SK-N-SH treated with all-trans-retinoic acid at 6 μM for 48 hours (cell line): ENCODE data around the gene LGR4.

Experiments used
- ATAC-seq: fragments of 200-7000 bp; cut with Tn5 transposase; 3 replicates; pipeline ENCODE4 v1.9.1; 2020; ENCODE audit warnings: mild to moderate bottlenecking, moderate library complexity
- ARNTL ChIP-seq: fragments of 450-650 bp; formaldehyde crosslinking; IDR thresholded peaks from 2 replicates; pipeline ENCODE4 v1.5.0; 2020; ENCODE audit warnings: low read depth, mild to moderate bottlenecking, moderate library complexity, borderline replicate concordance
- BACH2 ChIP-seq: fragments of 250-450 bp; sonication (Bioruptor Pico); IDR thresholded peaks from 2 replicates; pipeline ENCODE4 v1.9.0; 2021; ENCODE audit warnings: mild to moderate bottlenecking, borderline replicate concordance
- CREB5 ChIP-seq: fragments of 250-450 bp; sonication (Bioruptor Pico); IDR thresholded peaks from 2 replicates; pipeline ENCODE4 v1.5.1; 2020; ENCODE audit warnings: low read depth, mild to moderate bottlenecking, moderate library complexity
- CSDC2 ChIP-seq: fragments of 250-450 bp; sonication (Bioruptor Pico); IDR thresholded peaks from 2 replicates; pipeline ENCODE4 v1.5.0; 2020; ENCODE audit warnings: mild to moderate bottlenecking, moderate library complexity
- CSRNP3 ChIP-seq: fragments of 250-450 bp; sonication (Bioruptor Pico); IDR thresholded peaks from 2 replicates; pipeline ENCODE4 v1.5.1; 2021; ENCODE audit warnings: mild to moderate bottlenecking, moderate library complexity
- ESRRG ChIP-seq: fragments of 250-450 bp; sonication (Bioruptor Pico); IDR thresholded peaks from 2 replicates; pipeline ENCODE4 v1.6.1; 2021; ENCODE audit warnings: mild to moderate bottlenecking
- GLIS3 ChIP-seq: fragments of 250-450 bp; sonication (Bioruptor Pico); IDR thresholded peaks from 2 replicates; pipeline ENCODE4 v1.5.0; 2020; ENCODE audit warnings: mild to moderate bottlenecking, moderate library complexity
- OSR1 ChIP-seq: fragments of 250-450 bp; sonication (Bioruptor Pico); IDR thresholded peaks from 2 replicates; pipeline ENCODE4 v1.8.0; 2022; ENCODE audit warnings: moderate library complexity, mild to moderate bottlenecking, inconsistent platforms
- PPARA ChIP-seq: fragments of 250-450 bp; sonication (Bioruptor Pico); IDR thresholded peaks from 2 replicates; pipeline ENCODE4 v1.5.0; 2020; ENCODE audit warnings: mild to moderate bottlenecking, borderline replicate concordance
- RARB ChIP-seq: fragments of 250-450 bp; sonication (Bioruptor Pico); IDR thresholded peaks from 2 replicates; pipeline ENCODE4 v1.8.0; 2021; ENCODE audit warnings: mild to moderate bottlenecking, moderate library complexity
- SNAI2 ChIP-seq: fragments of 250-450 bp; sonication (Bioruptor Pico); IDR thresholded peaks from 2 replicates; pipeline ENCODE4 v1.5.0; 2020; ENCODE audit warnings: mild to moderate bottlenecking, moderate library complexity
- TCF4 ChIP-seq: fragments of 250-450 bp; sonication (Bioruptor Pico); IDR thresholded peaks from 2 replicates; pipeline ENCODE4 v1.8.0; 2021; ENCODE audit warnings: mild to moderate bottlenecking, moderate library complexity, borderline replicate concordance
- ZC3H10 ChIP-seq: fragments of 250-450 bp; sonication (Bioruptor Pico); IDR thresholded peaks from 2 replicates; pipeline ENCODE4 v1.5.1; 2021; ENCODE audit warnings: mild to moderate bottlenecking, moderate library complexity
- ZFP3 ChIP-seq: fragments of 250-450 bp; sonication (Bioruptor Pico); IDR thresholded peaks from 2 replicates; pipeline ENCODE4 v1.5.0; 2020; ENCODE audit warnings: mild to moderate bottlenecking, moderate library complexity
- ZFP30 ChIP-seq: fragments of 450-650 bp; formaldehyde crosslinking; IDR thresholded peaks from 2 replicates; pipeline ENCODE4 v1.5.0; 2022; ENCODE audit warnings: mild to moderate bottlenecking, moderate library complexity
- ZNF565 ChIP-seq: fragments of 450-650 bp; formaldehyde crosslinking; conservative IDR thresholded peaks from 2 replicates; pipeline ENCODE4 v1.5.0; 2020; ENCODE audit warnings: low read depth, mild to moderate bottlenecking, moderate library complexity
- ZNF70 ChIP-seq: fragments of 450-650 bp; formaldehyde crosslinking; IDR thresholded peaks from 2 replicates; pipeline ENCODE4 v1.5.0; 2020; ENCODE audit warnings: mild to moderate bottlenecking, moderate library complexity
- ZNF8 ChIP-seq: fragments of 450-650 bp; formaldehyde crosslinking; IDR thresholded peaks from 2 replicates; pipeline ENCODE4 v1.5.0; 2020; ENCODE audit warnings: mild to moderate bottlenecking, moderate library complexity
- TF ChIP-seq, protein P1 (sequence below): fragments of 250-450 bp; sonication (Bioruptor Pico); IDR thresholded peaks from 2 replicates; pipeline ENCODE4 v1.8.0; 2021; ENCODE audit warnings: low read depth, mild to moderate bottlenecking, moderate library complexity, borderline replicate concordance
- TF ChIP-seq, protein P2 (sequence below): fragments of 250-450 bp; sonication (Bioruptor Pico); IDR thresholded peaks from 2 replicates; pipeline ENCODE4 v1.5.0; 2020; ENCODE audit warnings: mild to moderate bottlenecking, moderate library complexity

Gene LGR4

GRCh38 chr11:27509908-27510307, 37.3 kb upstream of the LGR4 start:
- TF ChIP-seq ZC3H10 (CRISPR knock-in tag), result no peak
- TF ChIP-seq GLIS3 (CRISPR knock-in tag), result no peak
- no peak for TF ChIP-seq ZFP3
- TF ChIP-seq SNAI2 (CRISPR knock-in tag), result no peak

GRCh38 chr11:27507557-27508322, 35.1 kb upstream of the LGR4 start:
- ATAC-seq, result no peak
- no peak for TF ChIP-seq ZNF565 (CRISPR knock-in tag)
- TF ChIP-seq TCF4 (CRISPR knock-in tag), result no peak
- TF ChIP-seq ESRRG (CRISPR knock-in tag), result no peak
- TF ChIP-seq ZNF70 (CRISPR knock-in tag), result no peak
- no peak for TF ChIP-seq GLIS3 (CRISPR knock-in tag)
- TF ChIP-seq OSR1 (CRISPR knock-in tag), result no peak
- TF ChIP-seq PPARA (CRISPR knock-in tag), result no peak

More at GRCh38 chr11:27509908-27510307, 37.3 kb upstream of the LGR4 start:
- no peak for ATAC-seq

- TF ChIP-seq CREB5 (CRISPR knock-in tag) (no peak), ZNF8 (no peak), BACH2 (CRISPR knock-in tag) (no peak), ZNF565 (CRISPR knock-in tag) (no peak), CSDC2 (0 out of 2 replicates have a peak, but pooled peaks have one; percentile 22)
- ATAC-seq, result peak; percentile 96
Observed at GRCh38 chr11:27506200-27507182, 33.9 kb upstream of the LGR4 start, which contains the start of gene LIN7C. TSS of gene LIN7C (minus strand) at chr11:27506769. CDS start at chr11:27506752, 17 bp downstream.

- no peak for TF ChIP-seq CSRNP3 (CRISPR knock-in tag)
- TF ChIP-seq ZNF565 (CRISPR knock-in tag), result no peak
- no peak for TF ChIP-seq PPARA (CRISPR knock-in tag)
- TF ChIP-seq RARB (CRISPR knock-in tag), result no peak
- no peak for TF ChIP-seq SNAI2 (CRISPR knock-in tag)
- TF ChIP-seq, protein P1, sequence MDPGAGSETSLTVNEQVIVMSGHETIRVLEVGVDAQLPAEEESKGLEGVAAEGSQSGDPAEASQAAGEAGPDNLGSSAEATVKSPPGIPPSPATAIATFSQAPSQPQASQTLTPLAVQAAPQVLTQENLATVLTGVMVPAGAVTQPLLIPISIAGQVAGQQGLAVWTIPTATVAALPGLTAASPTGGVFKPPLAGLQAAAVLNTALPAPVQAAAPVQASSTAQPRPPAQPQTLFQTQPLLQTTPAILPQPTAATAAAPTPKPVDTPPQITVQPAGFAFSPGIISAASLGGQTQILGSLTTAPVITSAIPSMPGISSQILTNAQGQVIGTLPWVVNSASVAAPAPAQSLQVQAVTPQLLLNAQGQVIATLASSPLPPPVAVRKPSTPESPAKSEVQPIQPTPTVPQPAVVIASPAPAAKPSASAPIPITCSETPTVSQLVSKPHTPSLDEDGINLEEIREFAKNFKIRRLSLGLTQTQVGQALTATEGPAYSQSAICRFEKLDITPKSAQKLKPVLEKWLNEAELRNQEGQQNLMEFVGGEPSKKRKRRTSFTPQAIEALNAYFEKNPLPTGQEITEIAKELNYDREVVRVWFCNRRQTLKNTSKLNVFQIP, result no peak
- no peak for TF ChIP-seq ZC3H10 (CRISPR knock-in tag)
- no peak for TF ChIP-seq ARNTL (CRISPR knock-in tag)
- TF ChIP-seq CSDC2, result no peak
- no peak for TF ChIP-seq ZFP30 (CRISPR knock-in tag)
- TF ChIP-seq CREB5 (CRISPR knock-in tag), result no peak
- no peak for TF ChIP-seq ZNF8
- TF ChIP-seq, protein P2, sequence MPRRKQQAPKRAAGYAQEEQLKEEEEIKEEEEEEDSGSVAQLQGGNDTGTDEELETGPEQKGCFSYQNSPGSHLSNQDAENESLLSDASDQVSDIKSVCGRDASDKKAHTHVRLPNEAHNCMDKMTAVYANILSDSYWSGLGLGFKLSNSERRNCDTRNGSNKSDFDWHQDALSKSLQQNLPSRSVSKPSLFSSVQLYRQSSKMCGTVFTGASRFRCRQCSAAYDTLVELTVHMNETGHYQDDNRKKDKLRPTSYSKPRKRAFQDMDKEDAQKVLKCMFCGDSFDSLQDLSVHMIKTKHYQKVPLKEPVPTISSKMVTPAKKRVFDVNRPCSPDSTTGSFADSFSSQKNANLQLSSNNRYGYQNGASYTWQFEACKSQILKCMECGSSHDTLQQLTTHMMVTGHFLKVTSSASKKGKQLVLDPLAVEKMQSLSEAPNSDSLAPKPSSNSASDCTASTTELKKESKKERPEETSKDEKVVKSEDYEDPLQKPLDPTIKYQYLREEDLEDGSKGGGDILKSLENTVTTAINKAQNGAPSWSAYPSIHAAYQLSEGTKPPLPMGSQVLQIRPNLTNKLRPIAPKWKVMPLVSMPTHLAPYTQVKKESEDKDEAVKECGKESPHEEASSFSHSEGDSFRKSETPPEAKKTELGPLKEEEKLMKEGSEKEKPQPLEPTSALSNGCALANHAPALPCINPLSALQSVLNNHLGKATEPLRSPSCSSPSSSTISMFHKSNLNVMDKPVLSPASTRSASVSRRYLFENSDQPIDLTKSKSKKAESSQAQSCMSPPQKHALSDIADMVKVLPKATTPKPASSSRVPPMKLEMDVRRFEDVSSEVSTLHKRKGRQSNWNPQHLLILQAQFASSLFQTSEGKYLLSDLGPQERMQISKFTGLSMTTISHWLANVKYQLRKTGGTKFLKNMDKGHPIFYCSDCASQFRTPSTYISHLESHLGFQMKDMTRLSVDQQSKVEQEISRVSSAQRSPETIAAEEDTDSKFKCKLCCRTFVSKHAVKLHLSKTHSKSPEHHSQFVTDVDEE (CRISPR knock-in tag), result no peak
- peak; percentile 6 for ATAC-seq
Observed at GRCh38 chr11:27505781-27506180, 33.2 kb upstream of the LGR4 start.
